RPMI8226 (cell line): Measurements from ENCODE around the gene RNF146.
"Not testable (repeated sequence)": the region's sequence is repeated elsewhere in the genome, so short reads cannot be mapped to it uniquely, and the experiment has no call there.

ENCODE experiments used
- DNase-seq: peaks from one replicate; pipeline ENCODE4 v3.0.0-alpha.2; 2015

RNF146 gene

GRCh38 chr6:127288705-127289104 is 22.0 kb downstream of the RNF146 start:
- DNase-seq: no peak

GRCh38 chr6:127289934-127290333 is 23.3 kb downstream of the RNF146 start:
- no peak for DNase-seq

GRCh38 chr6:127290391-127291265 is 24.0 kb downstream of the RNF146 start:
- no peak for DNase-seq

GRCh38 chr6:127291495-127291894 is 24.8 kb downstream of the RNF146 start:
- DNase-seq: no peak

GRCh38 chr6:127297502-127298070 is 30.9 kb downstream of the RNF146 start:
- no peak for DNase-seq

- DNase-seq: no peak
Observed at GRCh38 chr6:127298475-127298874, 31.8 kb downstream of the RNF146 start.

- DNase-seq: no peak
Observed at GRCh38 chr6:127299522-127300240, 33.0 kb downstream of the RNF146 start.

- no peak for DNase-seq
Observed at GRCh38 chr6:127300411-127300810, 33.7 kb downstream of the RNF146 start.

- DNase-seq: no peak
Observed at GRCh38 chr6:127301199-127301700, 34.6 kb downstream of the RNF146 start.

GRCh38 chr6:127302728-127303660 is 36.3 kb downstream of the RNF146 start:
- peak; percentile 30 for DNase-seq

GRCh38 chr6:127303917-127304316 is 37.3 kb downstream of the RNF146 start:
- DNase-seq: no peak

- no peak for DNase-seq
Observed at GRCh38 chr6:127305741-127306140, 39.1 kb downstream of the RNF146 start.

GRCh38 chr6:127317388-127318128 is 50.9 kb downstream of the RNF146 start:
- DNase-seq: no peak

- DNase-seq: no peak
Observed at GRCh38 chr6:127319686-127320085, 53.0 kb downstream of the RNF146 start.

- no peak for DNase-seq
Observed at GRCh38 chr6:127328043-127328609, 61.5 kb downstream of the RNF146 start.

GRCh38 chr6:127331256-127331655 is 64.6 kb downstream of the RNF146 start:
- DNase-seq: not testable (repeated sequence)

- DNase-seq: no peak
Observed at GRCh38 chr6:127332383-127332961, 65.8 kb downstream of the RNF146 start.
